Keratinocyte (primary cell): ENCODE data around the gene PLEKHD1. TPM values are rescaled to one million over a fixed set of nuclear protein-coding genes. Genes with fewer than 3 reads are reported as not detected.

Experiments
- DNase-seq: peaks from one replicate; pipeline ENCODE4 v3.0.0-alpha.2; 2011; ENCODE audit warnings: low read depth, missing footprints, low spot score
- FAIRE-seq: peaks from 2 replicates; lab custom pipeline; 2011; peaks lifted over from hg19 to GRCh38; lab: Jason Lieb, UNC
- H2AFZ ChIP-seq: 2 replicates; pipeline ENCODE4 v1.6.0; 2012; ENCODE audit warnings: low read length, control low read depth, inconsistent platforms; ENCODE audit not compliant: control insufficient read depth
- H3K27ac ChIP-seq: 2 replicates; pipeline ENCODE4 v1.5.1; 2011; ENCODE audit warnings: low read length; ENCODE audit not compliant: control insufficient read depth, insufficient read depth
- H3K27me3 ChIP-seq: 3 replicates; pipeline ENCODE4 v1.6.0; 2011; ENCODE audit warnings: low read length; ENCODE audit not compliant: control insufficient read depth, insufficient read depth; ENCODE audit errors: extremely low read depth
- H3K36me3 ChIP-seq, 2 experiments: 2 replicates in 1 of 2; 3 replicates in 1 of 2; pipeline ENCODE4 v1.5.1; 2011; ENCODE audit warnings: low read length in 2 of 2, mild to moderate bottlenecking in 1 of 2; ENCODE audit not compliant: control insufficient read depth in 2 of 2, insufficient read depth in 2 of 2; ENCODE audit errors: extremely low read depth in 1 of 2
- H3K4me1 ChIP-seq: 3 replicates; pipeline ENCODE4 v1.5.1; 2011; ENCODE audit warnings: low read length; ENCODE audit not compliant: control insufficient read depth, insufficient read depth; ENCODE audit errors: extremely low read depth
- H3K4me2 ChIP-seq: 3 replicates; pipeline ENCODE4 v1.6.0; 2011; ENCODE audit warnings: low read depth, low read length; ENCODE audit not compliant: control insufficient read depth, insufficient read depth; ENCODE audit errors: extremely low read depth
- H3K4me3 ChIP-seq, 3 experiments: fragments of 200-600 bp in 1 of 3; sonication (generic) in 1 of 3; 2 replicates in 2 of 3; 3 replicates in 1 of 3; pipeline ENCODE4 v1.5.1; 2011 to 2016; ENCODE audit warnings: low read length in 3 of 3, mild to moderate bottlenecking in 3 of 3, control low read depth in 2 of 3, inconsistent platforms in 1 of 3, low read depth in 1 of 3, mixed read lengths in 1 of 3, mixed run types in 1 of 3, moderate library complexity in 1 of 3; ENCODE audit not compliant: control insufficient read depth in 2 of 3, insufficient read depth in 2 of 3; ENCODE audit errors: extremely low read depth in 1 of 3
- H3K79me2 ChIP-seq: 2 replicates; pipeline ENCODE4 v1.6.0; 2012; ENCODE audit warnings: low read length; ENCODE audit not compliant: control insufficient read depth, insufficient read depth
- H3K9ac ChIP-seq: 3 replicates; pipeline ENCODE4 v1.6.0; 2011; ENCODE audit warnings: low read length; ENCODE audit not compliant: control insufficient read depth, insufficient read depth; ENCODE audit errors: extremely low read depth
- H3K9me1 ChIP-seq: 3 replicates; pipeline ENCODE4 v1.6.0; 2011; ENCODE audit warnings: low read length; ENCODE audit not compliant: control insufficient read depth, insufficient read depth; ENCODE audit errors: extremely low read depth
- H3K9me3 ChIP-seq: 2 replicates; pipeline ENCODE4 v1.5.1; 2012; ENCODE audit warnings: low read depth, low read length; ENCODE audit not compliant: control insufficient read depth
- H4K20me1 ChIP-seq: 3 replicates; pipeline ENCODE4 v1.6.0; 2011; ENCODE audit warnings: low read length; ENCODE audit not compliant: control insufficient read depth, insufficient read depth; ENCODE audit errors: extremely low read depth
- CTCF ChIP-seq, 3 experiments: IDR thresholded peaks in 1 of 3; conservative IDR thresholded peaks in 1 of 3; optimal IDR thresholded peaks in 1 of 3; 2 replicates in 2 of 3; 3 replicates in 1 of 3; pipeline versions ENCODE3 to v1.5.1; 2011; ENCODE audit warnings: low read length in 3 of 3, mild to moderate bottlenecking in 3 of 3, moderate library complexity in 2 of 3, control low read depth in 1 of 3, inconsistent platforms in 1 of 3; ENCODE audit not compliant: insufficient read depth in 2 of 3; ENCODE audit errors: extremely low read depth in 1 of 3
- EZH2 ChIP-seq: IDR thresholded peaks from one replicate; pipeline ENCODE4 v1.6.1; 2012; ENCODE audit warnings: inconsistent platforms, mild to moderate bottlenecking, low read length, moderate library complexity
- dilution Hi-C: fragments of 300-500 bp; cut with MboI; formaldehyde crosslinking; loops from one replicate; pipeline ENCODE4 v1.7.0; 2020; ENCODE audit warnings: low sequenced_read_pairs; ENCODE audit not compliant: extremely low pct_ligation_motif_present
- polyA plus RNA-seq, 5 experiments: library from polyadenylated mRNA; depleted of rRNA in 3 of 5; stranded (reverse) in 3 of 5; stranded (forward) in 1 of 5; unstranded in 1 of 5; fragments of >200 nt; gene quantifications; 1 replicate in 1 of 5; 2 replicates in 3 of 5; 3 replicates in 1 of 5; pipeline versions ENCODE4 v1.2.1 to v1.2.3, GENCODE V29; 2011 to 2012; ENCODE audit warnings: missing spikeins in 2 of 5, low read depth in 1 of 5, low replicate concordance in 1 of 5

PLEKHD1 gene
- polyA plus RNA-seq, 1 donor (not counting 4 experiments of a cell fraction or from before 2014, with no cell fraction given), result 0.01 TPM

- DNase-seq (no peak), FAIRE-seq (no peak)
- H2AFZ ChIP-seq, result no peak overlapping the region
- H3K4me3 ChIP-seq, result no peak overlapping the region
- no peaks in the 10 kb centered on the region for H3K79me2 ChIP-seq
- H3K4me2 ChIP-seq, result no peak overlapping the region
- TF ChIP-seq EZH2 (no peak), CTCF (optimal IDR thresholded peaks at IDR 0.05 in 1 of 3, IDR thresholded peaks at IDR 0.05 in 1 of 3, conservative IDR thresholded peaks at IDR 0.05 in 1 of 3; ENCODE audit: extremely low read depth in 1 of 3, insufficient read depth in 2 of 3, low read length in 3 of 3) (no peak)
- dilution Hi-C loops, result no loop called here
- no peak overlapping the region for H3K27ac ChIP-seq
- no peaks in the 10 kb centered on the region for H3K9me3 ChIP-seq
- no peak overlapping the region for H3K9ac ChIP-seq
- H3K9me1 ChIP-seq, result no peaks in the 10 kb centered on the region
- H3K36me3 ChIP-seq, result no peaks in the 10 kb centered on the region
- H3K27me3 ChIP-seq, result peaks cover 55% of the 10 kb centered on the region
- no peaks in the 10 kb centered on the region for H4K20me1 ChIP-seq
- no peaks in the 10 kb centered on the region for H3K4me1 ChIP-seq
Observed at GRCh38 chr14:69489495-69489894, 5.0 kb downstream of the PLEKHD1 start.

GRCh38 chr14:69490219-69490918 lies 5.8 kb downstream of the PLEKHD1 start:
- TF ChIP-seq EZH2, result no peak
- TF ChIP-seq CTCF (optimal IDR thresholded peaks at IDR 0.05 in 1 of 3, IDR thresholded peaks at IDR 0.05 in 1 of 3, conservative IDR thresholded peaks at IDR 0.05 in 1 of 3; ENCODE audit: extremely low read depth in 1 of 3, insufficient read depth in 2 of 3, low read length in 3 of 3), result no peak
- dilution Hi-C loops, result no loop called here
- FAIRE-seq (no peak), DNase-seq (no peak)
- no peak overlapping the region for H3K4me2 ChIP-seq
- no peaks in the 10 kb centered on the region for H3K79me2 ChIP-seq
- H3K36me3 ChIP-seq, result no peaks in the 10 kb centered on the region
- H3K4me3 ChIP-seq, result no peak overlapping the region
- no peaks in the 10 kb centered on the region for H4K20me1 ChIP-seq
- H3K9ac ChIP-seq, result no peak overlapping the region
- no peaks in the 10 kb centered on the region for H3K9me3 ChIP-seq
- no peak overlapping the region for H3K27ac ChIP-seq
- H3K9me1 ChIP-seq, result no peaks in the 10 kb centered on the region
- H3K27me3 ChIP-seq, result peaks cover 47% of the 10 kb centered on the region
- H3K4me1 ChIP-seq, result no peaks in the 10 kb centered on the region
- no peak overlapping the region for H2AFZ ChIP-seq
